Astrocyte (in vitro differentiated cells and primary cell): ENCODE measurements around the gene SPIRE1. TPM values are rescaled to one million over a fixed set of nuclear protein-coding genes. Genes with fewer than 3 reads are reported as not detected.

Experiments used
- DNase-seq: peaks from one replicate; pipeline ENCODE4 v3.0.0-alpha.2; 2010; ENCODE audit warnings: low read depth
- FAIRE-seq: peaks from 2 replicates; lab custom pipeline; 2011; peaks lifted over from hg19 to GRCh38; lab: Jason Lieb, UNC
- H2AFZ ChIP-seq: 2 replicates; pipeline ENCODE4 v1.6.0; 2012; ENCODE audit warnings: low read depth, low read length, inconsistent platforms
- H3K27ac ChIP-seq: 2 replicates; pipeline ENCODE4 v1.5.1; 2011; ENCODE audit warnings: low read depth, low read length, inconsistent platforms
- H3K27me3 ChIP-seq: 2 replicates; pipeline ENCODE4 v1.6.0; 2011; ENCODE audit warnings: low read length, inconsistent platforms; ENCODE audit not compliant: insufficient read depth
- H3K36me3 ChIP-seq: 2 replicates; pipeline ENCODE4 v1.5.1; 2011; ENCODE audit warnings: low read length, inconsistent platforms; ENCODE audit not compliant: insufficient read depth
- H3K4me1 ChIP-seq: 2 replicates; pipeline ENCODE4 v1.5.1; 2011; ENCODE audit warnings: low read length, inconsistent platforms; ENCODE audit not compliant: insufficient read depth
- H3K4me2 ChIP-seq: 2 replicates; pipeline ENCODE4 v1.6.0; 2012; ENCODE audit warnings: low read length, inconsistent platforms
- H3K4me3 ChIP-seq: 2 replicates; pipeline ENCODE4 v1.5.1; 2011; ENCODE audit warnings: low read depth, mild to moderate bottlenecking, low read length, inconsistent platforms; ENCODE audit not compliant: insufficient read depth
- H3K79me2 ChIP-seq: 2 replicates; pipeline ENCODE4 v1.6.0; 2012; ENCODE audit warnings: mild to moderate bottlenecking, low read length, inconsistent platforms; ENCODE audit not compliant: insufficient read depth
- H3K9ac ChIP-seq: 2 replicates; pipeline ENCODE4 v1.6.0; 2012; ENCODE audit warnings: mild to moderate bottlenecking, low read length, inconsistent platforms
- H3K9me3 ChIP-seq: 2 replicates; pipeline ENCODE4 v1.5.1; 2012; ENCODE audit warnings: low read depth, mild to moderate bottlenecking, low read length, inconsistent platforms; ENCODE audit not compliant: insufficient read depth
- H4K20me1 ChIP-seq: 2 replicates; pipeline ENCODE4 v1.6.0; 2012; ENCODE audit warnings: low read length, inconsistent platforms; ENCODE audit not compliant: insufficient read depth
- H3K27ac Mint-ChIP-seq: one replicate; pipeline ENCODE4 v1.8.0; 2021; ENCODE audit warnings: mild to moderate bottlenecking, mixed read lengths; ENCODE audit not compliant: unreplicated experiment
- H3K27me3 Mint-ChIP-seq: one replicate; pipeline ENCODE4 v1.8.0; 2021; ENCODE audit warnings: low read depth, mixed read lengths; ENCODE audit not compliant: unreplicated experiment
- H3K36me3 Mint-ChIP-seq: one replicate; pipeline ENCODE4 v1.8.0; 2021; ENCODE audit warnings: low read depth, mixed read lengths; ENCODE audit not compliant: unreplicated experiment
- H3K4me1 Mint-ChIP-seq: one replicate; pipeline ENCODE4 v1.8.0; 2021; ENCODE audit warnings: low read depth, mixed read lengths; ENCODE audit not compliant: unreplicated experiment
- H3K4me3 Mint-ChIP-seq: one replicate; pipeline ENCODE4 v1.8.0; 2021; ENCODE audit warnings: mild to moderate bottlenecking, moderate library complexity, mixed read lengths; ENCODE audit not compliant: unreplicated experiment
- H3K9me3 Mint-ChIP-seq: one replicate; pipeline ENCODE4 v1.8.0; 2021; ENCODE audit warnings: mild to moderate bottlenecking, mixed read lengths; ENCODE audit not compliant: unreplicated experiment
- EZH2 ChIP-seq: IDR thresholded peaks from 2 replicates; pipeline ENCODE4 v1.6.1; 2012; ENCODE audit warnings: mild to moderate bottlenecking, low read length, inconsistent platforms; ENCODE audit not compliant: insufficient read depth
- total RNA-seq: library from RNA; stranded (reverse); gene quantifications from 2 replicates; pipeline ENCODE4 v1.2.1, GENCODE V29; 2021
- TF ChIP-seq, protein P1 (sequence below): IDR thresholded peaks from 2 replicates; pipeline ENCODE4 v1.5.1; 2011; ENCODE audit warnings: low read depth, mild to moderate bottlenecking, inconsistent platforms, low read length, moderate library complexity; ENCODE audit not compliant: insufficient read depth

SPIRE1 gene
- total RNA-seq, 1 donor from 2014 or later = 42.0 TPM

GRCh38 chr18:12443551-12443950, 214.4 kb downstream of the SPIRE1 start:
- Mint-ChIP-seq H3K36me3 (peaks cover 39% of the 10 kb centered on the region), H3K27me3 (no peaks in the 10 kb centered on the region), H3K4me3 (no peak overlapping the region), H3K9me3 (peaks cover 15% of the 10 kb centered on the region), H3K27ac (no peak overlapping the region), H3K4me1 (no peaks in the 10 kb centered on the region)
- H3K4me3 ChIP-seq = no peak overlapping the region
- no peaks in the 10 kb centered on the region for H3K79me2 ChIP-seq
- no peak overlapping the region for H3K27ac ChIP-seq
- H3K36me3 ChIP-seq = peaks cover under 1% of the 10 kb centered on the region
- DNase-seq = no peak
- no peak for FAIRE-seq
- no peaks in the 10 kb centered on the region for H3K27me3 ChIP-seq
- H4K20me1 ChIP-seq = no peaks in the 10 kb centered on the region
- H3K9me3 ChIP-seq = no peaks in the 10 kb centered on the region
- no peak overlapping the region for H3K9ac ChIP-seq
- no peaks in the 10 kb centered on the region for H3K4me1 ChIP-seq
- no peak overlapping the region for H3K4me2 ChIP-seq
- H2AFZ ChIP-seq = no peak overlapping the region
- TF ChIP-seq EZH2 = no peak
- TF ChIP-seq, protein P1, sequence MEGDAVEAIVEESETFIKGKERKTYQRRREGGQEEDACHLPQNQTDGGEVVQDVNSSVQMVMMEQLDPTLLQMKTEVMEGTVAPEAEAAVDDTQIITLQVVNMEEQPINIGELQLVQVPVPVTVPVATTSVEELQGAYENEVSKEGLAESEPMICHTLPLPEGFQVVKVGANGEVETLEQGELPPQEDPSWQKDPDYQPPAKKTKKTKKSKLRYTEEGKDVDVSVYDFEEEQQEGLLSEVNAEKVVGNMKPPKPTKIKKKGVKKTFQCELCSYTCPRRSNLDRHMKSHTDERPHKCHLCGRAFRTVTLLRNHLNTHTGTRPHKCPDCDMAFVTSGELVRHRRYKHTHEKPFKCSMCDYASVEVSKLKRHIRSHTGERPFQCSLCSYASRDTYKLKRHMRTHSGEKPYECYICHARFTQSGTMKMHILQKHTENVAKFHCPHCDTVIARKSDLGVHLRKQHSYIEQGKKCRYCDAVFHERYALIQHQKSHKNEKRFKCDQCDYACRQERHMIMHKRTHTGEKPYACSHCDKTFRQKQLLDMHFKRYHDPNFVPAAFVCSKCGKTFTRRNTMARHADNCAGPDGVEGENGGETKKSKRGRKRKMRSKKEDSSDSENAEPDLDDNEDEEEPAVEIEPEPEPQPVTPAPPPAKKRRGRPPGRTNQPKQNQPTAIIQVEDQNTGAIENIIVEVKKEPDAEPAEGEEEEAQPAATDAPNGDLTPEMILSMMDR = no peak

GRCh38 chr18:12442946-12443345, 215.0 kb downstream of the SPIRE1 start:
- Mint-ChIP-seq H3K27me3 (no peaks in the 10 kb centered on the region), H3K9me3 (peaks cover 15% of the 10 kb centered on the region), H3K4me1 (no peaks in the 10 kb centered on the region), H3K36me3 (peaks cover 44% of the 10 kb centered on the region), H3K27ac (no peak overlapping the region), H3K4me3 (no peak overlapping the region)
- H2AFZ ChIP-seq = no peak overlapping the region
- TF ChIP-seq, protein P1 = no peak
- no peak for TF ChIP-seq EZH2
- no peak overlapping the region for H3K4me2 ChIP-seq
- DNase-seq (no peak), FAIRE-seq (no peak)
- no peak overlapping the region for H3K9ac ChIP-seq
- no peaks in the 10 kb centered on the region for H4K20me1 ChIP-seq
- no peak overlapping the region for H3K4me3 ChIP-seq
- H3K27ac ChIP-seq = no peak overlapping the region
- H3K4me1 ChIP-seq = no peaks in the 10 kb centered on the region
- H3K27me3 ChIP-seq = no peaks in the 10 kb centered on the region
- no peaks in the 10 kb centered on the region for H3K79me2 ChIP-seq
- no peaks in the 10 kb centered on the region for H3K9me3 ChIP-seq
- no peaks in the 10 kb centered on the region for H3K36me3 ChIP-seq

DNA sequence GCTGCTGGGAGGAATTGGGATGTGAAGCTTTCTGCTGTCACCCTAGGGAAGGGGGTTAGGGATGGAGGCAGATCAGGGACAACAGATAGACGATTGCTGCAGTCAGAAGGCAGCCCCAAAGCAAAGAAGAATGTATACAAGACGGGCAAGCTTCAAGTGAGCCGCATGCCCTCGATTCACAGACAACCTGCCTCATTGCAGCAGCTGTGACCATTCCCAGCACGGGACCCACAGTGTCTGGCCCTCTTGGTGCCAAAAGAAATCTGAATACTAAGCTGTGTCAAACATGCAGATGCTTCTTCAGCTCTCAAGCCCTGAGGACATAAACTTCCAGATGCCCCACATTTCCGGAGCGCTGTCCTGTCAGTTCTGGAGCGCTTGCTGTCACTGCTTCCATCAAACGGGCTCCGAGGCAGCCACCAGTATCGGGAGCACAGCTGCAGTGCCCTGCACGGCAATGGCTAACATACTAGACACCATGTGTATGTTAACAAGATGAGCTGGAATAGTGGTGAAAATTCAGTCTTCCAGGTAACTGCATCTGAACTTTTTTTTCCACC, 216.4 kb downstream of the SPIRE1 start:
- H3K27me3 ChIP-seq = no peaks in the 10 kb centered on the region
- no peak overlapping the region for H3K4me3 ChIP-seq
- Mint-ChIP-seq H3K36me3 (peaks cover 48% of the 10 kb centered on the region), H3K4me1 (no peaks in the 10 kb centered on the region), H3K9me3 (peaks cover 15% of the 10 kb centered on the region), H3K27me3 (no peaks in the 10 kb centered on the region), H3K4me3 (no peak overlapping the region), H3K27ac (no peak overlapping the region)
- no peaks in the 10 kb centered on the region for H3K79me2 ChIP-seq
- H3K36me3 ChIP-seq = no peaks in the 10 kb centered on the region
- no peak overlapping the region for H3K27ac ChIP-seq
- H3K4me1 ChIP-seq = no peaks in the 10 kb centered on the region
- no peak overlapping the region for H2AFZ ChIP-seq
- H3K9ac ChIP-seq = no peak overlapping the region
- TF ChIP-seq, protein P1 = no peak
- no peak for TF ChIP-seq EZH2
- H3K4me2 ChIP-seq = no peak overlapping the region
- H3K9me3 ChIP-seq = no peaks in the 10 kb centered on the region
- no peak for DNase-seq
- H4K20me1 ChIP-seq = no peaks in the 10 kb centered on the region
- no peak for FAIRE-seq
